ENCODE results near the gene CMIP.

CMIP gene

GRCh38 chr16:81536648-81537047 lies 92.0 kb downstream of the CMIP start:
- DNase-seq: no peak

DNA sequence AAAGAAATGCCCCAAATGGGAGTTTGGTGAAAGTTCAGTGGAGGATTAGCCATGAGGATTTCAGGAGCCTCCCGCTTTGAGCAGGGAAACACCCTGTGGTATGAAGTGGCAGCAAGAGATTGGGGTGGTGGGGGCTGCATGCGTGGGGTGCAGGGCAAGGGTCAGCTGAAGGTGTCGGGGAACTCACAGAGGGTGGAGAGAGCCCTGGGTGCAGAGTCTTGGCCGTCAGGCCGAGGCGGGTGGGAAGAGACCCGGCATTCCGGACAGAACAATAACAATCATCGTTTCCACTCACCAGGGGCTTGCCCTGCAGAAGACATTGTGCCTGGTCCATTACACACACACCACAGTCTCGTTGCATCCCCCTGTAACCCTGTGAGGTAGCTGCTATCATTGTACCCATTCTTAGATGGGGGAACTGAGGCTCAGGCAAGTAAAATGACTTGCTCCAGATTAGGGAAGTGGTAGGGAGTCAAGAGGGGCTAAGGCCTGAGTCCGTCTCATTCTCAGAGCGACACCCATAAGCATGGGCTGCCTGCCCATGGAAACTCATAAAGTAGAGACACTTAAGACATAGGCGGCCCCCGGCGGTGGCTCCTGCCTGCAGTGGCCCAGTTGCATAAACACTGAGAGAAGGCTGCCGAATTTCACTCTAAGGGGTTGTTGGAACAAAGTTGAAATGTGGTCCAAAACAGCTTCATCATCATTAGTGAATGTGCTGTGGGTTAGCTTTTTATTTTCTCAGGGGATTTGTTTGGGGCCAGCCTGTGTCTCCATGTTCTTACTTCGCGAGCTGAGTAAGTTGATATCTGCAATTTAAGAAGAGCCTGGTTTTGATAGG lies 93.3 kb downstream of the CMIP start:
- no peak for DNase-seq

- no peak for DNase-seq
Observed at GRCh38 chr16:81539009-81539758, 94.6 kb downstream of the CMIP start.

DNA sequence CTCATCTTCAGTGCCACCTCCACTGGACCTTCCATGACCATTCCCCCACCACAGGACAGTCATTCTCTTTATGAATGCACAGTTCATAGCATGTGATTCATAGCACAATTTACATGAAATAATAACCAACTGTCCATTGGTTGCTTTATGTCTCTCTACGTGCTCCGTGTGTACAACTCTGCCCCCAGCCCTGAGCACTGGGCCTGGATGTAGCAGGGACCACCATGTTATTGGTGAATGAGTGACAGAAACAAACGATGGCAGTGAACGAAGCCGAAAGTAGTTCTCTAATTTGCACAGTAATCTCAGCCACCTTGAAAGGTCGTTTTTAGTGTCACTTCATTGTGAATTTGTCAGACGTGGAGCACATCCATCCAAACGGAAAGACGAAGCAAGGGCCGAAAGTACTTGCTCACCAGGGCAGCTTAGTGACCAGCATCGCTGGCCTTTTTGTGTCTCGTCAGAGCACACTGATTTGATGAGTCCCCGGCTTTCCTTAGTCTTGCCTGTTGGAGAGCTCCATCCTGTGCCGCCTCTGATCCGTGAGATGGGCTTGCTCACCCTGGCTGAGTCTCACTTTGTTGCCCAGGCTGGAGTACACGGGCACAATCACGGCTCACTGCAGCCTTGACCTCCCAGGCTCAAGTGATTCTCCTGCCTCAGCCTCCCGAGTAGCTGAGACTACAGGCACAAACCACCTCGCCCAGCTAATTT lies 95.3 kb downstream of the CMIP start:
- no peak for DNase-seq

DNA sequence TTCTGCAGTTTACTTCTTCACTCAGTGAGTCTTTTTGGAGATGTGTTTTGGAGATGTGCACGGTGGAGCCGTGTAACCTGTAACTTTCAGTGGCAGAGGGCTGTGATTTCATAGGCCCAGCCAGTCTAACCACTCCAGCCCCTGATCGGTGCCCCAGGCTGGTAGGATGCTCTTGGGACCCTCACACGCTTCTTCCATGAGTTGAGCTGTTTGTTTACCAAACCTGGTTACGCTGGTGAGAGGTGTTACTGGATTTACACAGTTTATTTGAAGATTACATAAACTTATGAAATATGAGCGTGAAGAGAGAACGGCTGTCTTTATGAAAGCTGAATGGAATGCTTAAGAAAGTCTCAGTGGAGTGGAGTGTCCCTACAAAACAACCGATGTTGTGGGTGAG lies 96.7 kb downstream of the CMIP start:
- DNase-seq: no peak

GRCh38 chr16:81542609-81543570 lies 98.3 kb downstream of the CMIP start:
- no peak for DNase-seq

GRCh38 chr16:81543571-81543970 lies 99.0 kb downstream of the CMIP start:
- DNase-seq: no peak

DNA sequence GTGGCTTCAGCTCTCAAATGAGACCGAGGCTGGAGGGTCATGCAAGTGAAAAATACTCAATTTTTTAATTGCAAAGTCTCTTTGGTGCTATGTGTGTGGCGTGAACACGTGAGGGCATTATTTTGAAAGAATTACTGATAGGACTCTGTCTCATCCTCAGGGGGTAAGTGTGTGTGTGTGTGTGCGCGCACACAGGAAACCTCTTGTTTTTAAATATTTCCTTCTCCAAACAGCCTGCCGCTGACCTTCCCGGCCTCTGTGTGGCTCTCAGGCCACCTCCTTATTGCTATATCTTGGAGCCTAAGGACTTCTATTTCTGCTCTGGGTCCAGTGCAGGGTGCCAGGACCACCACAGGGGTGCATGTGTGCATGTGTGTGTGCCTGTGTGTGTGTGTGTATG lies 99.7 kb downstream of the CMIP start:
- DNase-seq: no peak

GRCh38 chr16:81544700-81545271 lies 100.2 kb downstream of the CMIP start:
- no peak for DNase-seq

DNA sequence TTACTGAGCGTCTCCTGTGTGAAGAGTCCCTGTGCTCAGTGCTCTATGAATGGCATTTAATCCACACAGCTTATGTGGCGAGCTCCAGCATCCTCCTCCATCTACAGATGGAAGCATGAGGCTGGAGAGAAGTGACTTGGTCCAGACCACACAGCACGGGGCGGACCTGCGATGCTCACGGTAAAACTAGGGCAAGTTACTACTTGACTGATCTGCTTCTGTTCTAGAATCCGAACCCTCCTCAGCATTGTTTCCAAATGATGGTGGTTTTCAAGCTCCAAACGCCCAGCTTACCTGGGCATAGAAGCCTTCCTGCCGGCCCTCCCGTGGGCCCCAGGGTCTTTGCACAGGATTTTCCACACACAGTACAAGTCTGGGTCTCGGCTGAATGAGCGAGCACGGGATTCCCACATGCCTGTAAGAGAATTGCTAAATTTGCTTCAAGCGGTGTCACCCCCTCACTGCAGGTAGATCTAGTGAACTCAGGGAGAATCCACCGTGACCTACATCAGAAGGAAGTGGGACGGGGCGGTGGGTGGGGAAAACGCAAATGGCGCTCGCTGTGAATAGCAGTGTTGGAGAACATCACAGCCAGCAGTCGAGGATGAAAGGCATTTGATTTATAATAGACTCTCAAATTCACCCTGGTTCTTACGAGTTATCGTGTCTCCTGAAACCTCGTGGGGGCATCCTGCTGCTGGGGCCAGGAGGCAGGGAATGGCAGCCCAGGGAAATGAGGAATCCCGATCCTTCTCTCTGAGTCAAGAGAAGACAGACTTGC lies 101.1 kb downstream of the CMIP start:
- DNase-seq: no peak

GRCh38 chr16:81546781-81547180 lies 102.2 kb downstream of the CMIP start:
- no peak for DNase-seq

DNA sequence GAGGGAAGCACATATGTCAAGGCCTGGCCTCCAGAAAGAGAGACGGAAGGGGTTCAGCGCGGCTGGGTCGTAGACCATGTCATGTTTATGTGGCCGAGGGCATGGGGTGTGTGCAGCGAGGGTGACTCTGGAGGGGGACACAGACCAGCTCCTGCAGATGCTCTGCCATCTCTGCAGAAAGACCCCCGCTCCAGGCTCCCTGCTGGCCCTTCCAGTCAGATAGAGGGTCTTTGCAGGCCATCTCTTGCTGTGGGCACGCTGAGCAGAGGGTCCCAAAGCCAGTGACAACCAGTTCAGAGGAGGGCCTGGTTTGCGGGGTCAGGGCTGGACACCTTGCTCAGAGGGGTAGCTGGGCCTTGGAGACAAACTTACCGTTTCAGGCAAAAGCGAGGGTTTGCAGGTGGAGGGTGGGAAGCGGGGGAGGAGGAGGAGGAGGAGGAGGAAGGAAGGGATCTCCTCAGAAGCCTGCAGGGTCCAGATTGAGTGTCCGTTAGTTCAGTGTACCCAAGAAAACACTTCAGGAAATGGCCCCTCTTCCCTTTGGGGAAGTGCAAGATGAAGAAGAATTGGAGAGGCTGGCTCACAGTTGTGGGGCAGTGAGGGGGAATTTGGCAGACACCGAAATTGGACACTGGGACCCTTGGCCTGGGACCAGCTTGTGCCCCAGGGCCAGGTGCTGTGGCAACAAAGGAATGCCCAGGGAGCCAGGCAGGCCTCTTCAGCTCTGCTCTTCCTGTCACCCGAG lies 102.8 kb downstream of the CMIP start:
- DNase-seq: no peak

DNA sequence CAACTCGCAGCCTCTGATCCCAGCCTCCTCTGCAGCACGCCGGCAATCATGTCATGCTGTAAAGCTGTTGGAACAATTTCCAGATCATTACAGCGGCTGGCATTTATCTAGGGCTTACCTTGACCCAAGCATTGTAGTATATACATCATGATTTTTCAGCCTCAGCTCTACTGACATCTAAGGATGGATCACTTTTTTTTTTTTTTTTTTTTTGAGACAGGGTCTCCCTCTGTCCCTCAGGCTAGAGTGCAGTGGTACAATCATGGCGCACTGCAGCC lies 103.3 kb downstream of the CMIP start:
- no peak for DNase-seq

GRCh38 chr16:81548551-81548875 lies 103.9 kb downstream of the CMIP start:
- no peak for DNase-seq

DNA sequence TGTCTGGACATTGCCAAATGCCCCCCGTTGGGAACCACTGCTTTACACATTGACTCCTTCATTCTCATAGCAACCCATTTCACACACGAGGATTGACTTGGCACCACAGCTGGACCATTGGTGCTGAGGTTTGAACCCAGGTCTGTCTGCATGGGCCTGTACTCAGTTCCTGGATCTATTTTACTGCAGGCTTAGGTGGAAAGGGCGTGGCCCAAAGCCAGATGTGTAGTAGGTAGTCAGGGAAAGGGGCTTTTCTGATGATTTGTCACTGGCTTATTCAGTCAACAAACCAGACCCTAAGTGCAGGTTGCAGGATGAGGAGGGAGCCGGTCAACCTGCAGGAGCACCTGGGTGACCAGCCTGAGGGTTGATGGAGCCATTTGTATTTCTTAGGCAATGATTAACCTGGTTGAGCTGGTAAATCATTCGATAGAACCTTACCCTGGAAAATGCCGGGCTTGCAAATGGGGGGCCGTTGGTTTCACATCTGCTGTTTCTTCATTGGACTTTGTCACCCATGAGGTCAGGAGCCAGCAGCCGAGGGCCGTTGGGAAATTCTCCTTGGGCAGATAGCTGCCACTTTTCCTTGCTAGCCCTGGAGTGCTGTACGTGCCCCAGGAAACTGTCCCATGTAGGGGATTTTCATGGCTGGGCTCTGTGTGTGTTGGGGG lies 104.4 kb downstream of the CMIP start:
- no peak for DNase-seq

DNA sequence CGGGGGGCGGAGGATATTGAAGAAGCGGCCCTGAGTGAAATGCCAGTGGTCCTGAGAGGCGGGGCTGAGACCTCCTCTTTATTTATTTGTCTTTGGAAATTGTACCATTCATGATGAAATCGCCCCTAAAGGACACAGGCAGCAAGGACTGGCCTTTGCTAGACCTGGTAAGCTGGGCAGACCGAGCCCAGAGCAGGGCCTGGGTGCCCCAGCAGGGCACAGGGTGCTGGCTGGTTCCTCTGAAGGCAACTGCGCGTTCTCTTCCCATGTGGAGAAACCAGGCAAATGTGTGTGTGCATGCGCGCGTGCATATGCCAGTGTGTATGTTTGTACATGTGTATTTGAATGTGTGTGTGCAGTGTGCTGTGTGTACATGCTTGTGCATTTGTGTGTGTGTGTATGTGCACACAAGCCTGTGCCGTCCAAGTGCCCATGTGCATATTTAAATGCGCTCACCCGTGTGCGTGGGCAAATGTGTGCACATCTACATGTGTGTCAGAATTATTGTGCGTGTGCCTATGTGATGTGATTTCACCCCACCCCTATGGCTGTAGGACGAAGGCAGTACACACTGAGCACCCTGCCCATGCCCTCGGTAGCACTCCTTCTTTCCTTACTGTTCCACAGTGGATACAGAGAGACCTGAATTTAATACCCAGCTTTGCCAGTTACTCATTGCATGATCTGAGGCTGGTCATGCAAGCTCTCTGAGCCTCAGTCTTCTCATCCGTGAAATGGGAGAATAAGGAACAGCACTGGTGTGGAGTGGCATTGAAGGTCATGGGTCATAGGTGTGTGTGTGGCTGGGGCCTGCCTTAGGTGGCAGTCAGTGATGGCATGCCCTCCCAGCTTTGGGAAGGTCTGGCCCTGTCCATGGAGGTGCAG lies 105.2 kb downstream of the CMIP start:
- DNase-seq: no peak

- no peak for DNase-seq
Observed at GRCh38 chr16:81550432-81550808, 105.8 kb downstream of the CMIP start.

DNA sequence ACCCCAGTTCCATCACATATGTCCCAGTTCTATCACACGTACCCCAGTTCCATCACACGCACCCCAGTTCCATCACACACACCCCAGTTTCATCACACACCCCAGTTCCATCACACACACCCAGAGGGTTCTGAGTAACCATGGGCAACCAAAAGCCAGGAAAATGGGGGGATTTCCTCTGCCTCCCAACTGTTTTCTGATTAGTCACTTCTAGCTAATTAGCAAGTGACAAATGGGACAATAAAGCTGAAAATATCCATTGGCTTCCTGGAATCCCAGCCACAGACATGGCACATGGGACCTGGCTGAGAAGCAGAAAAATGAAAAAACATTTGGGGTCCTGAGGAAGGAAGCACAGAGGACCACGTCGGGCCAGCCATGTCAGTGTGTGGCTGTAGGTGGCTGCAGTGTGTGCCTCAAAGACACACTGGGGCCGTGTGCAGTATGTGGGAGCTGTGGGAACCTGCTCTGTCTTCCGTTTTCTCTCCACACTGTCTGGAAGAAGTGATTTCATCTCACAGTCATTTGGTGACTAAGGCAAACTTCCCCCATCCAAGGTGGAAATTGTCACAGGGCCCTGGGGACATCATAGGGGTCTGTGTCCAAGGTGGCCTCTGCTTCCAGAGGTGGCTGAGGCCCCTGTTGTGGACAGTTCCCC lies 106.7 kb downstream of the CMIP start:
- peak; percentile 7 for DNase-seq

DNA sequence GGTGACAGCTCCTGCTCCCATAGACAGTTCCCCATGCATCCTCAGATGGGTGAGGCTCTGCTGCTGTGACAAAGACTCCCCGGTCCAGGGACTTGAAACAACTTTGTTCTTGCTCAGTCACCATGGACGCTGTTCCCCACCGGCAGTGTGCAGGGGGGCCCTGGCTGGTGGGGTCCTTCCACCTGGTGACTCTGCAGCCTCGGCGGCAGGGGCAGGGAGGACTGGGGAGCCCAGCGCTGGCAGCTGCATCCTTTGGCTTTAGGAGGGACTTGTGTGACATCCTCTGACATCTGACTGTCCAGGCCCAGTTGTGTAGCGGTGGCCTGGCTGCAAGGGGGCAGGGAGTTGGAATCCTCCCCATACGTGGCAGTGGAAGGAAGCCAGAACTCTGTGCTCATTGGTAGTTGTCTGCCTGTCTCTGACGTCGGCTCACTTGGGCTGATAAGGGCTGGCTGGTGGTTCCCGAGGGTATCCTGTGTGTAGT lies 107.3 kb downstream of the CMIP start:
- no peak for DNase-seq

Measured in activated CD4-positive, alpha-beta T cell treated with anti-CD3 and anti-CD28 coated beads, Interleukin-2, amount 50 U/mL, for 16 hours (primary cell).